NK-92 (cell line): ENCODE data around the gene IRF9.
A peak's percentile ranks its signal among the peaks of the same experiment; 100 is the strongest.
"Not testable (repeated sequence)": the region's sequence is repeated elsewhere in the genome, so short reads cannot be mapped to it uniquely, and the experiment has no call there.

Experiments used
- DNase-seq: peaks from one replicate; lab custom pipeline; 2025; ENCODE audit not compliant: unreplicated experiment; lab: John Stamatoyannopoulos, UW

IRF9 gene

DNA sequence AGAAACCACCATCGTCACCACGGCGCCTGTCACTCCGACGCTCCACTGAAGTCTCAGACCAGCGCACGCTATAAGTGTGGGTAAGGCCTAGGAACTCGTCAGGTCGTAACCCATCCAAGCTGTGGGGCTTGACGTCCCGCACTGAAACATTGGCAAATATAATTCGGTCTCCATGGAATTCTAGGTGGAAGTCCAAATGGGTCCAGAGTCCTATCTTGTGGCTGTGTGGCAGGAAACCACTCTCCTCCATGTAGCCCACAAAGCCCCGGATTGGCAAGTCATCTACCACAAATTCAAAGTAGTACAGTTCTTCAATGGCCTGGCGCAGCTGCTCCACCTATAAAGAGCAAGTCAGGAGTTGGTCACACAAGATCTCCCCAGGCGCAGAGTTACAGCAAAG, 31.9 kb downstream of the IRF9 start:
- DNase-seq, result no peak

DNA sequence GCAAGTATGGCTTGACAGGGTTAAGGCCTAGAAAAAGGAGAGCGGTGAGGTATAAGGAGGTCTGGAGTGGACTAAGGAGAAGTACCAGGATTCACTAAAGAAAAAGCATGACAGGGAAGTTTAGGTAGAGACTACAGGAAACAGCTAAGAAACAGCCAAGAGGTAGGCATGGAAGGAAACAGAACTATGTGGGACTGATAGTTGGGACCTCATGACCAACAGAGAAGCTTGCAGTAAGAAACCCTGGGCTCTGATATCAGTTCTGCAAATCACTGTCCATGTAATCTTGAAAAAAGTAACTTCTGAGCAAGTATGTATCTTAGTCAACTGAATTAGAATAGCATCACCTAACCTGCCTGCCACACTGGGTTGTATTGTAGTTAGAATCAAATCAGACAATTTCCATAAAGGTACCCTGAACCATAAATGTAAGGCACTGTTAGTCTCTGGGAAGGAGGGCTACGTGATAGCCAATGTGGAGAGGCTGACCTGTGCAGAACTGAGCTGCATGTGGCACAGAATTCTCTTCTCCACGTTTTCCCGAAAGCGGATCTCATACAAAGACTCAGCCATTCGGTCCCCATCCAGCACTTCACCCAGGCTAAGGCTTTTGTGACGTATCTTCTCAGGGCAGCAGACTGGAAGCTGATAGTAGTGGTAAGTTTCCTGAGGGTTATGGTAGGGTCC, 33.3 kb downstream of the IRF9 start:
- DNase-seq, result no peak

DNA sequence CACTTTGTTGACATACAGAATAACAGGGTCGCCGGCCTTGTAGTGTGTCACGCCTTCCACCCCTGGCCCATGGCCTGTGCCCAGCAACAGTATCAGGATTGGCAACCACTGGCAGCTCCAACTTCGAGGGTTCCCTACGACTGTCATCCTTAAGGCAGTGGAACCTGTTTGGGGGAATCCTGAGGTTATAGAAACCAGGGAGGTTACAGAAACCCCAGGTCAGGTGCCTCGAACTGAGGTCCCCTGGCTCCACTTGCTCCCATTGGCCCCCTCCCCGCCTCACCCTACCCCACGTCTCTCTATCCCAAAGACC, 33.8 kb downstream of the IRF9 start:
- DNase-seq, result no peak

DNA sequence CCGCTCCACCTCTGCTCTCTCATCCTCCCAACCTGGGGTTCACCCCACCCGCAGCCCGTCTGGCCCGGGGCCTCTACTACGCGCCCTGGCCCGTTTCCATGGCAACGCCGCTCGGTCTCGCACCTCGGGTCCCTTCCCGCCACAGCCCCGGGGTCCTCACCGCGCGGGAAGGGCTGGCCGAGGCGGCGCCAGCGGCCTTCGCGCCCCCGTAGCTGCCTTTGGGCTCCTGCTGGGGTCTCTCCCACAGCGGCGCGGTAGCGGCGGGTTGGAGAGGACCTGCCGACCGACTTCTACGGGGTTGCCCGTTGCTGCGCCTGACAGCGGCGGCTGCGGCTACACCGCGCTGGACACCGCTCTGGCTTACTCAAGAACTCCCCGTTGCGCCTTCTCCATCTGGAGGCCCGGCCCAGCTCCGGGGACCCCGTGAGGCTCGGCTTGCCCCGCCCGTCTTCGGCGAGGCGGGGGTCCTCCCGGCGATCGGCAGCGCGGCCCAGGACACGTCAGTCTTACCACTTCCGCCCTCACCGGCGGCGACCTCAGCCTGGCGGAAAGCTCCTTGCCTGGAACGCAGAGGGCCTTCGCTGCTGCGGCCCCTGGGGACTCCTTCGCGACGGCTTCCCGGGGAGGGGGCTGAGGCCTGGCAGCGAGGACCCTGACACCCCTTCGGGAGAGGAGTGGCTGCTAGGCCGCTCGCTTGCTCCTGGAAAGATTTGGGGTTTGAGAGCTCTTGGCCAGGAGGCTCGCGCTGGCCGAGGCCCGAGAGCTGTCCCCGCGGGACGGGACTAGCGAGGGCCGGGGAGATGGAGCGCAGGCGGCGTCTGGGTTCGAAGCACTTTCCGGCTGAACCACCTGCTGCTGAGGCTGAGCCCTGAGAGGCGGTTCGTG, 34.4 kb downstream of the IRF9 start, which contains the start of gene TM9SF1:
TM9SF1 (minus strand) TSS at position 256 of the 885 bp plus-strand sequence. CDS start 422 bp downstream, outside the sequence.
- peak; percentile 33 for DNase-seq

GRCh38 chr14:24196071-24197055, 35.3 kb downstream of the IRF9 start:
- no peak for DNase-seq

- no peak for DNase-seq
Measured at GRCh38 chr14:24197056-24197450, 36.0 kb downstream of the IRF9 start.

DNA sequence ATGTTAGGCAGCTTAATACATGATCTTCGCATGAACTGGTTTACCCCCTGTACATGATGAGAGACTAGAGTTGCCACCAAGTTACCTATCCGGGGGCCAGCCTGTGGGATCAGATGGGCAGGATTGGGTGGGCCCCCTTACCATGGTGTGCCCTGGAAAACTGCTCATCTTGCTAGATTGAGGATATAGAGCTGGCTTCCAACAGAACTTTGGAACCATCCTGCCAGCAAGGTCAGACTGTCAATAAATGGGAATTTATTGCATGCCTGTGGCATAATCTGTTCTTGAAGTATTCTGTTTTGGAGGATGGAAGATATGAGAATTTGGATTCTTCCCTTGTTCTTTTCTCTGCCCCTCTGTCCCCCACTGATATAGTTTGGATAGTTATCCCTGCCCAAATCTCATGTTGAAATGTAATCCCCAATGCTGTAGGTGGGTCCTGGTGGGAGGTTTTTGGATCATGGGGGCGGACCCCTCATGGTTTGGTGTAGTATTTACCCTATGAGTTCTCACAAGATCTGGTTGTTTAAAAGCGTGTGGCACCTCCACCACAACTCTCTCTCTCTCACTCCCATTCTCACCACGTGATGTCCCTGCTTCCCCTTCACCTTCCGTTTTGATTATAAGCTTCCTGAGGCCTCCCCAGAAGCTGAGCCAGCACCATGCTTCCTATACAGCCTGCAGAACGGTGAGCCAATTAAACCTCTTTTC, 37.9 kb downstream of the IRF9 start:
- DNase-seq, result no peak

GRCh38 chr14:24202538-24202937, 41.5 kb downstream of the IRF9 start:
- DNase-seq, result not testable (repeated sequence)

DNA sequence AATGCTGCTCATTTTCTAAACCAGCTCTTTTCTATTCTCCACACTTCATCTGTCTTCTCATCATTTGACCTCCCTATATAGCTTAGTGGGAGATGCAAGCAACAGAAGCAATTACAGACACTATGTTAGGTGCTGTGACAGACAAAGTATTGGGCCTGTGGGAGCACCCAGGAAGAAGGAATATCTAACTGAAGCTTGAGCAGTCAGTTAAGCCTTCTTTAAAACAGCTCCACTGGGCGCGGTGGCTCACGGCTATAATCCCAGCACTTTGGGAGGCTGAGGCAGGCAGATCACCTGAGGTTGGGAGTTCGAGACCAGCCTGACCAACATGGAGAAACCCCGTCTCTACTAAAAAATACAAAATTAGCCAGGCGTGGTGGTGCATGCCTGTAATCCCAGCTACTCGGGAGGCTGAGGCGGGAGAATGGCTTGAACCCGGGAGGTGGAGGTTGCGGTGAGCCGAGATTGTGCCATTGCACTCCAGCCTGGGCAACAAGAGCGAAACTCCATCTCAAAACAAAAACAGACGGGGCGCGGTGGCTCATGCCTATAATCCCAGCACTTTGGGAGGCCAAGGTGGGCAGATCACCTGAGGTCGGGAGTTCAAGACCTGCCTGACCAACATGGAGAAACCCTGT, 42.3 kb downstream of the IRF9 start:
- not testable (repeated sequence) for DNase-seq

DNA sequence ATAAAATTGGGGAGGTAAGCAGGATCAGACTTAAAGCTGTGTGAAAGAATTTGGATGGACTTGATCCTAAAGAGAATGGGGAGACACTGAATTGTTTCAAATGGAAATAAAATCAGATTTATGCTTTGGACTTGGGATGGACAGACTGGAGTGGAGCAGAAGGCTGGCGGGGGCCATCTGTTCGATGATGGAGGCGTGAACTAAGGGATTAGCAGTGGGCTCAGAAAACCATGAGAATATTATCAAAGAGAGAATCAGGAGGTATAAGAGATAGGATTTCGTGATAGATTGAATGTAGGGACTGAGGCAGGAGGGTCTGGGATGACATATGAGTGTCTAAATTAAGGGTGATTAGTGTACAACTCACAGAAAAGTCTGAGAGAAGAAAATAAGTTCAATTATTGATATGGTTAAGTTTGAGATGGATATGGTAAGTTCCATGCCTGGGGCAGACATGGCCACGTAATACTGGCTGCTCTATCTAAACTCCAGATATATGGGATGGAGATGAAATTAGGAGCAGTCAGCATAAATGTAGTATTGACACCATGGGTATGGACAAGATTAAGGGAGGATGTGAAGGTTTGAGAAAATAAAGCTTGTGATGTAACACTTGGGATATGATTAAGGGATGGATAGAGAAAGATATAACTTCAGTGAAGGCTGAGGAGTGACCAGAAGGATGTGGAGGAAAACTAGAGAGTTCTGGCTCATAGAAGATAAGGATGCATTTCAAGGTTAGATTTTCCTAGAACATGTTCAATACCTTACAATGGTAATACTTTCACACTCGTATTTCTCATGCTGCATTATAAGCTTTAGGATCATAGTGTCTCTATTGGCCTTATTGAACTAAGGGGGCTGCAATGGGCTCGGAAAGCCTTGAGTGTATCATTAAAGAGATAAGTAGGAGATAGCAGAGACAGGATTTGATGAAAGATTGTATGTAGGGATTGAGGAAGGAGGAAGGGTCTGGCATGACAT, 43.4 kb downstream of the IRF9 start:
- no peak for DNase-seq

DNA sequence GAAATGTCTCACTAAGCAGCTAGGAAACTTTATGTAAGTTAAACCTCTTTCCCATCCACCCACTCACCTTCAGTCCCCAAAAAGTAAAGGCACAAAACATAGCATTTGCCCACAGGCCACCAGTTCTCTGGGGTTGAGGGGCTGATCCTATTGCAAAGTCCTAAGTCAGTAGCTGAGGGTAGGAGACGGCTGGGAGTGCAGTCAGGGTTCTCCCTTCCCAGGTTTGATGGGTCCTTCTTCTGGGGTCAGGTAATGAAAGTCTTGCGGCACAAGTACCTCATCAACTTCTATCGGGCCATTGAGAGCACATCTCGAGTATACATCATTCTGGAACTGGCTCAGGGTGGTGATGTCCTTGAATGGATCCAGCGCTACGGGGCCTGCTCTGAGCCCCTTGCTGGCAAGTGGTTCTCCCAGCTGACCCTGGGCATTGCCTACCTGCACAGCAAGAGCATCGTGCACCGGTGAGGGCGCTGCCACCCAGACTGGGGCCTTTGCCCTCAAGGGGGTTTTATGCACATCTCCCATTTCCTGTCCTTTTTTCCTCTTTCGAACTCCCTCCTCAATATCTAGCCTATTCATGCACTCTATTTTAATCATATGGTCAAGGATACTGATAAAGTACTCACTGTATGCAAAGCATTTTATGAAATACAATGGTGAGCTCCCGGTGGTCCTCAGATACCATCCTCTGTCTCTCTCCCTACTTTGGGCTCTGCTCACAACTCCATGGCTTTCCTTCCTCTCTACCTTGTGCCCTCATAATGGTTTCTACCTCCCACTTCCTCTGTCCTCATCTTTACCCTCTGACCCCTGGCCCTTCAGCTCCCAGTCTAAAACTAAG, 45.4 kb downstream of the IRF9 start:
- no peak for DNase-seq

DNA sequence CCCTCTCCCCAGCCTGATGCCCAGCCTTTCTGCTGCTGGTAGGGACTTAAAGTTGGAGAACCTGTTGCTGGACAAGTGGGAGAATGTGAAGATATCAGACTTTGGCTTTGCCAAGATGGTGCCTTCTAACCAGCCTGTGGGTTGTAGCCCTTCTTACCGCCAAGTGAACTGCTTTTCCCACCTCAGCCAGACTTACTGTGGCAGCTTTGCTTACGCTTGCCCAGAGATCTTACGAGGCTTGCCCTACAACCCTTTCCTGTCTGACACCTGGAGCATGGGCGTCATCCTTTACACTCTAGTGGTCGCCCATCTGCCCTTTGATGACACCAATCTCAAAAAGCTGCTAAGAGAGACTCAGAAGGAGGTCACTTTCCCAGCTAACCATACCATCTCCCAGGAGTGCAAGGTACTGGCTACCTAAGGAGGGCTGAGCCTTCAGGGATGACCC, 46.1 kb downstream of the IRF9 start:
- DNase-seq, result no peak

DNA sequence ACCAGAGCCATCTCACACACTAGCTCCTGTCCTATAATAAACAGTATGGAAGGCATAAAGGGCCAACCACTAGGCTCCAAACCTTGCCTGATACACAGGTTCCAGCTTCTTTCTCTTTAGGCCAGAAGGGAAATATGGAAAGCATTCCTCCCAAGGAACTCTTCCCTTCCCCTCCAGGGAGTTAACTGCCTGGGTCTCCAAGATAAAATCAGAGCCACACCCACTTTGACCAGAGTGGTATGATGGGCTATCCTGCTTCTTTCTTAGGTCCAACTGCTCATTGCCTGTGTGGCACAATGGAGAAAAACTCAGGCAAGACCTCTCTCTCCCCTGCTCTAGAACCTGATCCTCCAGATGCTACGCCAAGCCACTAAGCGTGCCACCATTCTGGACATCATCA, 46.6 kb downstream of the IRF9 start:
- DNase-seq, result no peak

- DNase-seq, result no peak
Measured at GRCh38 chr14:24211311-24211710, 50.2 kb downstream of the IRF9 start.

DNA sequence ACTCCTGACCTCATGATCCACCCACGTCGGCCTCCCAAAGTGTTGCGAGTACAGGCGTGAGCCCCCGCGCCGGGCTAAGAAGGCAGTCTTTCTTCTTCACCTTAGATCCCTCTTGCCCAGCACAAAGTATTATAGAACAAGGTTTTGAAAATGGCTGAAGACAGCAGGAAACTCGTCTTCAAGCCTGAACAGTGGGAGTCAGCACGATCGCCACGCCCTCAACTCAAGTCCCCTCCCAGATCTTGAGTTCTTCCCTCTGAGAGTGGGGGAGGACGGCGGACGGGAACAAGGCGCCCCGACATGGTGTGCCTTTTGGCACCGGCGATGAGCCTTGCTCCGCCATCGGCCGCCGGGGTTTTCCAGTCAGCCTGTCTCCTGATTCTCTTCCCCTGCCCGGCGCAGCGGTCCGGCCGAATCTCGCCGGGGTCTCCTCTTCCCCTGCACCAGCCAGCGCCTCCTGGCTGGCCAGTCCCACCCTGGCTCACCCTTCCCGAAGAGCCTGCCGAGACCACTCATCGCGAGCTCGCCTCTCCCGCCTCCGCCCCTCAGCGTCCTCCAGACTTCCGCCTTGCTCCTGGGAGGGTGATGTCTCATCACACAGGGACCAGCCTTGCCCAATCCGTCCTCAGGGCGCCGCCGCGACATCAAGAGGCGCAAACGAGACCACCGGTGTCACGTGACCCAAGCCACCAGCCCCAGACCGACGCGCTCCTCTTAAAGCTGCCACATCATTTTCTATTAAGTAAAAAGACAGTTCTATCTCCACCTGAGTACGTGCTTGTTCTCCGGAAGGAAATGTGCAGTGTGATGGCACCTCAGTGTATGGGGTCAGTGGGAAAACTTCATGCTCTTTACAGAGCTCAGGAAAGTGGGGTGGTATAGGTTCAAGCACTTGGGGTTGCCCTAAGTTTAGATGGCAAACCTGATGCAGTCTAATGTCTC, 52.1 kb downstream of the IRF9 start, which contains the start of gene CHMP4A:
CHMP4A (minus strand) TSS at position 565 of the 942 bp plus-strand sequence; CDS start at position 516, 49 bp downstream.
- peak; percentile 82 for DNase-seq

DNA sequence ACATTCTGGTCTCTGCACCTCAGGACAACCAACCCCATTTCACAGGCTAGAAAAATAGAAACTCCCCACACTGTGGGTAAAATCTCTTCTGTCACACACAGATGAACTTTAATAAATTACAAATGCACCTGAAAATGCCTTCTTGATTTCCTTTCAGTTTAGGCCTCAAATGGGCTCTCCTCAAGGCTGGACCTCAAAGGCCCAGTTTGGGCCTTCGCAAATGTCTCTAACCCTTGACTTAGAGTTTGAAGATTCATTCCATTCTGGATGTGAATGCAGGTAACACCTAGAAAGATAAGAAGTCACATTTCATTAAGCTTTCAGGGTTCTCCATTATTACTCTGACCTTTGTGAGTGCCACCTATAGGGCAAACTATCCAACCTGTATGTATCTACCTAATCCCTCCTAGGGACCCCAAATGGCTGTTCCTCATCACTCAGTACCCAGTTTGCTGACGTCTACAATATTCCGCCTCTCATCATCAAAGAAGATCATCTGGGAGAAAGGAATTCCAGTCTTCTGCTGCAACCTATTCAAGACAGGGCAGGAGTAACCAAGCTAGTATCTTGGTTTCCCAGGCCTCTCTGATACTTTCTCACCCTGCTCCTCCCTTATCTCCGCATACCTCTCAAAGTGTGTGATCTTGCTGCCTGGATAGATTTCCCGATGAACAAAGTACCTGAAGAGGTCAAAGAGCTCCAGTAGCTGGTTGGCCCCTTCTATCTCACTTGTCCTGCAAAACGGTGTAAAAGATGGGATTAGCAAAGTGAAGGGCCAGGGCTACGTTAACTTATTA, 53.0 kb downstream of the IRF9 start:
- no peak for DNase-seq
